ENCODE results near the gene AKAP6.
"Not testable (repeated sequence)": the region's sequence is repeated elsewhere in the genome, so short reads cannot be mapped to it uniquely, and the experiment has no call there.

AKAP6 gene

DNA sequence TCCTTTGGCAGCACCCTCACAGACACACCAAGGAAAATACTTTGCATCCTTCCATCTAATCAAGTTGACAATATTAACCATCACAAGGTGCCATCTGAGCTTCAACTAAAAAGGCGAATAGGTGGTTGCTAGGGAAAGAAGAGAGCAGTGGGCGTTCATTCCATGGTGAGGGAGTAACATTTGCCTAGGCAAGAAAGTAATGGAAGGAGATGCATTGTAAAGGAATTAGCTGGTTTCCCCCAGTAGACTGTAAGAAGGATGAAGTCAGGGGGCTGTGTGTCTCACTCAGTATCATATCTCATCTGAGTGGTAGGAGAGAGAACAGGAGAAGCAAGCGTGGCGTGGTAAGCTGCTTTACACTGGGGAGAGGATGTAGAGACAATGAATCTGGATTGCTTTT is 34.7 kb downstream of the AKAP6 start:
- peaks cover 5% of the 10 kb centered on the region for H3K4me1 ChIP-seq (ENCODE audit: control insufficient read depth, insufficient read depth, low read length)
- H3K27me3 ChIP-seq (ENCODE audit: control insufficient read depth, insufficient read depth, low read length): no peaks in the 10 kb centered on the region
- H3K9ac ChIP-seq (ENCODE audit: low read depth, low read length): no peak overlapping the region
- H3K9me3 ChIP-seq (ENCODE audit: control insufficient read depth, insufficient read depth, low read length): no peaks in the 10 kb centered on the region
- H3K4me3 ChIP-seq (ENCODE audit: low read depth, low read length): no peak overlapping the region
- H3K36me3 ChIP-seq (ENCODE audit: control insufficient read depth, insufficient read depth, low read length): no peaks in the 10 kb centered on the region

DNA sequence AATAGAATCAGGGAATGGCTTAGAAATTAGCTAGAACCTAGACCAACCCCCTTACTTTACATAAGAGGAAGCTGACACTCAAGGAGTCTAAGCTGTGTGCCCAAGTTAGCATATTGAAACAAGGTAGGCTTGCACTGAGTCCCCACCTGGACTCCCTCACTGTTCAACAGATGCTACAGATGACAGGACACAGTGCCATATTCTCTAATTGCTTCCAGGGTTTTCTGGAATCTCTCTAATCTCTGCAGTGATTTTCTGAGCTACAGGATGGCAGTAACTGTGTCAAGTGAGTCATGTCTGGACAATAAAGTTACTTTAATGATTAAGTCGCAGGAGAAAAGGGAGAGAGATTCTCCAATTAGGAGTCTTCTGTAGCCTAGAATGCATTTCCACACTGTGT is 35.8 kb downstream of the AKAP6 start:
- no peaks in the 10 kb centered on the region for H3K36me3 ChIP-seq (ENCODE audit: control insufficient read depth, insufficient read depth, low read length)
- no peaks in the 10 kb centered on the region for H3K9me3 ChIP-seq (ENCODE audit: control insufficient read depth, insufficient read depth, low read length)
- H3K4me3 ChIP-seq (ENCODE audit: low read depth, low read length): no peak overlapping the region
- H3K4me1 ChIP-seq (ENCODE audit: control insufficient read depth, insufficient read depth, low read length): peaks cover 3% of the 10 kb centered on the region
- no peaks in the 10 kb centered on the region for H3K27me3 ChIP-seq (ENCODE audit: control insufficient read depth, insufficient read depth, low read length)
- H3K9ac ChIP-seq (ENCODE audit: low read depth, low read length): no peak overlapping the region

- Histone ChIP-seq H3K36me3 (ENCODE audit: control insufficient read depth, insufficient read depth, low read length) (no peaks in the 10 kb centered on the region), H3K4me1 (ENCODE audit: control insufficient read depth, insufficient read depth, low read length) (peaks cover 3% of the 10 kb centered on the region), H3K27me3 (ENCODE audit: control insufficient read depth, insufficient read depth, low read length) (no peaks in the 10 kb centered on the region), H3K9ac (ENCODE audit: low read depth, low read length) (no peak overlapping the region), H3K4me3 (ENCODE audit: low read depth, low read length) (no peak overlapping the region), H3K9me3 (ENCODE audit: control insufficient read depth, insufficient read depth, low read length) (no peaks in the 10 kb centered on the region)
Measured at GRCh38 chr14:32366256-32366879, 37.3 kb downstream of the AKAP6 start.

- Histone ChIP-seq H3K4me3 (ENCODE audit: low read depth, low read length) (no peak overlapping the region), H3K9me3 (ENCODE audit: control insufficient read depth, insufficient read depth, low read length) (no peaks in the 10 kb centered on the region), H3K9ac (ENCODE audit: low read depth, low read length) (no peak overlapping the region), H3K36me3 (ENCODE audit: control insufficient read depth, insufficient read depth, low read length) (no peaks in the 10 kb centered on the region), H3K27me3 (ENCODE audit: control insufficient read depth, insufficient read depth, low read length) (no peaks in the 10 kb centered on the region), H3K4me1 (ENCODE audit: control insufficient read depth, insufficient read depth, low read length) (peaks cover 3% of the 10 kb centered on the region)
Measured at GRCh38 chr14:32366986-32367385, 37.9 kb downstream of the AKAP6 start.

- Histone ChIP-seq H3K4me1 (ENCODE audit: control insufficient read depth, insufficient read depth, low read length) (peaks cover 3% of the 10 kb centered on the region), H3K9ac (ENCODE audit: low read depth, low read length) (no peak overlapping the region)
Measured at GRCh38 chr14:32367516-32367915, 38.4 kb downstream of the AKAP6 start.

GRCh38 chr14:32368107-32368506 is 39.0 kb downstream of the AKAP6 start:
- Histone ChIP-seq H3K4me3 (ENCODE audit: low read depth, low read length) (no peak overlapping the region), H3K9ac (ENCODE audit: low read depth, low read length) (no peak overlapping the region), H3K36me3 (ENCODE audit: control insufficient read depth, insufficient read depth, low read length) (no peaks in the 10 kb centered on the region), H3K4me1 (ENCODE audit: control insufficient read depth, insufficient read depth, low read length) (peaks cover 3% of the 10 kb centered on the region), H3K27me3 (ENCODE audit: control insufficient read depth, insufficient read depth, low read length) (no peaks in the 10 kb centered on the region), H3K9me3 (ENCODE audit: control insufficient read depth, insufficient read depth, low read length) (no peaks in the 10 kb centered on the region)

More at GRCh38 chr14:32367516-32367915, 38.4 kb downstream of the AKAP6 start:
- Histone ChIP-seq H3K27me3 (ENCODE audit: control insufficient read depth, insufficient read depth, low read length) (no peaks in the 10 kb centered on the region), H3K4me3 (ENCODE audit: low read depth, low read length) (no peak overlapping the region), H3K9me3 (ENCODE audit: control insufficient read depth, insufficient read depth, low read length) (no peaks in the 10 kb centered on the region), H3K36me3 (ENCODE audit: control insufficient read depth, insufficient read depth, low read length) (no peaks in the 10 kb centered on the region)

DNA sequence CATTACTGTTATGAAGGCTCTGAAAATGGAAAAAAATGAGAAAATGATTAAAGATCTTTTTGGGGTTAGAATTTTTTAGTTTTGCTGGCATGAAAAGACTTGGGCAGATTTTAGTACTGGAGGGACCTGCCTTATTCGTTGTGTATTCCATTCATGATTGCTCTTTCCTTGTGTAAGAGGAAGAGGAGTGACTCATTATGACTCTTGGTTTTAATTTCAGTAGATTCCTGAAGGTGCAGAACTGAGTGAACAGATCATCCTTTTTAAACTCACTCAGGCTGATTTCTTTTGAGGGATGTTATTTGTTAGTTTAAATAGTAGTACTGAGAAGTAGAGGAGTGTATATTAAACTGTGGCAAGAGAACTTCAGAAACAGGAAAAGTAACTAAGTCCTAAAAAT is 41.6 kb downstream of the AKAP6 start:
- peaks cover 3% of the 10 kb centered on the region for H3K4me1 ChIP-seq (ENCODE audit: control insufficient read depth, insufficient read depth, low read length)
- H3K27me3 ChIP-seq (ENCODE audit: control insufficient read depth, insufficient read depth, low read length): no peaks in the 10 kb centered on the region
- H3K9ac ChIP-seq (ENCODE audit: low read depth, low read length): no peak overlapping the region
- H3K9me3 ChIP-seq (ENCODE audit: control insufficient read depth, insufficient read depth, low read length): no peaks in the 10 kb centered on the region
- H3K36me3 ChIP-seq (ENCODE audit: control insufficient read depth, insufficient read depth, low read length): no peaks in the 10 kb centered on the region
- no peak overlapping the region for H3K4me3 ChIP-seq (ENCODE audit: low read depth, low read length)

DNA sequence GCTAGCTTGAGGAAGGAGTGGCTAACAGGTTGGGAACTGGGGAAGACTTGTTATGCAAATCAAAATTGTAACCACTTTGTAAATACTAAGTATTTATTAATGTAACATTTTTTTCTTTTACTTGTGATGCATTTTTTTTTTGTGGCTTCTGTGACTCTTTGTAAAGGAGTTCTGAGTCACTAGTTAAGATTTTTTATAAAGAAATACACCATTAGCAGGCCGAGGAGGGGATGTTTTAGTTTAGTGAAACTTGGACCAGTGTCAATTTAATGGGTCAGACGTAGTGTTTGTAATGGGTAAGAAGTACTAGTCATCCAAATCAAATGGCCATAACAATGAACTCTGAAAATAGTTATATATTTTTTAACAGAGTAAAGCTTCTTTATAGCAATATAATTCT is 43.1 kb downstream of the AKAP6 start:
- H3K36me3 ChIP-seq (ENCODE audit: control insufficient read depth, insufficient read depth, low read length): no peaks in the 10 kb centered on the region
- H3K9me3 ChIP-seq (ENCODE audit: control insufficient read depth, insufficient read depth, low read length): no peaks in the 10 kb centered on the region
- H3K4me1 ChIP-seq (ENCODE audit: control insufficient read depth, insufficient read depth, low read length): no peaks in the 10 kb centered on the region
- no peak overlapping the region for H3K4me3 ChIP-seq (ENCODE audit: low read depth, low read length)
- H3K27me3 ChIP-seq (ENCODE audit: control insufficient read depth, insufficient read depth, low read length): no peaks in the 10 kb centered on the region
- no peak overlapping the region for H3K9ac ChIP-seq (ENCODE audit: low read depth, low read length)

GRCh38 chr14:32373174-32373573 is 44.1 kb downstream of the AKAP6 start:
- not testable (repeated sequence) for H3K4me3 ChIP-seq (ENCODE audit: low read depth, low read length); H3K9ac ChIP-seq (ENCODE audit: low read depth, low read length)

DNA sequence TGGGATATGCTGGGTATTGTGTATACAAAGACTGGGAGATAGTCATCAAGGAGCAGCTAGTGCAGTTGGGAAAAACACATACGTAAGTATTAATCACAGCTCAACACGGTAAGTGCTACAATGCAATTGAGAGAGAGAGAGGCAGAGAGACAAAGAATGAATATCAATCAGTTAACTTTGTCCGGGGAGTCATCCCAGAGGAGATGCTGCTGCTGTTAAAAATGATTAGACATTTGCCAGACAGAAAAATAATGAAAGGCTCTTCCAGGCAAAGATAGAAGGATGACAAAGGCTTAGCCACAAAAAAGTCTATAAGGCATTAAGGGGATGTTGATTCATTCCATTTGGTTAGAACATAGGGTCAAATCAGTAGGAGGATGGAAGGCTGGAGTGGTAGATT is 45.1 kb downstream of the AKAP6 start:
- no peaks in the 10 kb centered on the region for H3K9me3 ChIP-seq (ENCODE audit: control insufficient read depth, insufficient read depth, low read length)
- H3K4me1 ChIP-seq (ENCODE audit: control insufficient read depth, insufficient read depth, low read length): no peaks in the 10 kb centered on the region
- no peak overlapping the region for H3K9ac ChIP-seq (ENCODE audit: low read depth, low read length)
- H3K4me3 ChIP-seq (ENCODE audit: low read depth, low read length): no peak overlapping the region
- no peaks in the 10 kb centered on the region for H3K36me3 ChIP-seq (ENCODE audit: control insufficient read depth, insufficient read depth, low read length)
- no peaks in the 10 kb centered on the region for H3K27me3 ChIP-seq (ENCODE audit: control insufficient read depth, insufficient read depth, low read length)

More at GRCh38 chr14:32373174-32373573, 44.1 kb downstream of the AKAP6 start:
- H3K36me3 ChIP-seq (ENCODE audit: control insufficient read depth, insufficient read depth, low read length); H3K27me3 ChIP-seq (ENCODE audit: control insufficient read depth, insufficient read depth, low read length); H3K9me3 ChIP-seq (ENCODE audit: control insufficient read depth, insufficient read depth, low read length); H3K4me1 ChIP-seq (ENCODE audit: control insufficient read depth, insufficient read depth, low read length): not testable (repeated sequence)

DNA sequence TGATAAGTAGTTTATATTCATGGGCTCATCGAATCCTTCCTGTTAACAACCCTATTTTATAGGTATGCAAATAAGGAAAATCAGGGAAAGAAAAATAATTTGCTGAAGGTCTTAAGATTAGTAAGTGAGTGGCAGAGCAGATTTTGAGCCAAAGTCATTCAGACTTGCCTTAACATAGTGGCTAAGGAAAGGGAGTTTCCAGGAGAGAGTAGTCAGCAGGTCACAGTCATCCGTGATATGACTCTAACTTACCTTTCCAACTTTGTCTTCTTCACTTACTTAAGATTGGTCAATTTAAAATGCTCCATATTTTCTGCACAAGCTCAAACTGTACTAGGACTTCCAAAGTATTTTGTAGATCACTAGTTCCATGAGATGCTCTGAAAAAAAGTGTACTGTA is 46.6 kb downstream of the AKAP6 start:
- H3K4me3 ChIP-seq (ENCODE audit: low read depth, low read length): no peak overlapping the region

DNA sequence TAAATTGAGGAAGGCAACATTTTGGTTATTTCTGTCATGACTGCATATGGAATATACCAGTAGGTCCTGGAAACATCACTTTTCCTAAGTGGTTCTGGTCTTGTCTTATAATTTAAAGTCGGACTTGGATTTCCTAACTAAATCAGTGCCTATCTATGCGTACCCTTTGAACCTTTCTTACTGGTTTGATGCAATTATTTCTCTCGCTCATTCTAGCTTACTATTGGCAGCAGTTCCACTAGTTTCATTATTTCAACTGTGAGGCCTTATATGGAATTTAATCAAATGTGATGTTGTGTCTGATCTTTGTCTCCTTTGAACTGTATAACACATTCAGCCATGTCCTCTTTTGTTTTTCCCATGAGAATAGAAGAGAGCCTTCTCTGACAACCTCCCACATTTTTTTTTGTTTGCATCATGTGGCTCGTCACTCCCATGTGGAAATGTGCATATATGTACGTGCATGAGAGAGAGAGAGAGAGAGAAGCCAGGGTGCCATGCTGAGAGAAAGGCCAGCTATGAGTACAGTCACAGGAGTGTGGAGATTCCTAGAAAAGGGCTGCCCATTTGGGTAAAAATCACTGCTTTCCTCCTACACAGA is 48.0 kb downstream of the AKAP6 start:
- no peaks in the 10 kb centered on the region for H3K4me1 ChIP-seq (ENCODE audit: control insufficient read depth, insufficient read depth, low read length)
- H3K9me3 ChIP-seq (ENCODE audit: control insufficient read depth, insufficient read depth, low read length): no peaks in the 10 kb centered on the region
- no peak overlapping the region for H3K4me3 ChIP-seq (ENCODE audit: low read depth, low read length)
- H3K27me3 ChIP-seq (ENCODE audit: control insufficient read depth, insufficient read depth, low read length): no peaks in the 10 kb centered on the region
- H3K36me3 ChIP-seq (ENCODE audit: control insufficient read depth, insufficient read depth, low read length): no peaks in the 10 kb centered on the region
- no peak overlapping the region for H3K9ac ChIP-seq (ENCODE audit: low read depth, low read length)

More for the DNA sequence above, 46.6 kb downstream of the AKAP6 start:
- Histone ChIP-seq H3K4me1 (ENCODE audit: control insufficient read depth, insufficient read depth, low read length) (no peaks in the 10 kb centered on the region), H3K9me3 (ENCODE audit: control insufficient read depth, insufficient read depth, low read length) (no peaks in the 10 kb centered on the region), H3K27me3 (ENCODE audit: control insufficient read depth, insufficient read depth, low read length) (no peaks in the 10 kb centered on the region), H3K36me3 (ENCODE audit: control insufficient read depth, insufficient read depth, low read length) (no peaks in the 10 kb centered on the region), H3K9ac (ENCODE audit: low read depth, low read length) (no peak overlapping the region)

All from iPS-15b (cell line).